Stimulated activated CD8-positive, alpha-beta memory T cell treated with anti-CD3 and anti-CD28 coated beads, Interleukin-4, amount 100 ng/mL, for 1 hour (primary cell): ENCODE measurements around the gene COPS9.

Experiments used
- DNase-seq, 2 donors: peaks; one replicate each; pipeline ENCODE4 v3.0.0-alpha.2; 2020; ENCODE audit warnings: low read depth in 2 of 2, low spot score in 1 of 2

The COPS9 gene

DNA sequence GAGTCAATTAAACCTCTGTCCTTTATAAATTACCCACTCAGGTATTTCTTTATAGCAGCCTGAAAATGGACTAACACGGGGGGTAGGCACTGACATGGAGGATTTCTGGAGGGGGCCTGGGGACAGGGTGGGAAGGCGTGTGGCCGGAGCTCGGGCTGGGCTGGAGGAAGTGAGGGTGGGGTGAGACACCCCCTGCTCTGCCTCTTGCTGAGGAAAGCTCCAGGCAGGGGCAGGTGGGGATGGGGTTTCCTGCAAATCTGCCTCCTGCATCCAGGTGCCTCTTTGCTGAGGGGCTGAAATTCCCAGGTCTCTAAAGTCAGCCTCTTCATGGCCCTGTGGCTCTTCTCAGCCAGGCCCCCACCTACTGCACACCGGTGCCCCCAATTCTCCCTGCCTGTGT is 30.1 kb upstream of the COPS9 start:
- no peak for DNase-seq

DNA sequence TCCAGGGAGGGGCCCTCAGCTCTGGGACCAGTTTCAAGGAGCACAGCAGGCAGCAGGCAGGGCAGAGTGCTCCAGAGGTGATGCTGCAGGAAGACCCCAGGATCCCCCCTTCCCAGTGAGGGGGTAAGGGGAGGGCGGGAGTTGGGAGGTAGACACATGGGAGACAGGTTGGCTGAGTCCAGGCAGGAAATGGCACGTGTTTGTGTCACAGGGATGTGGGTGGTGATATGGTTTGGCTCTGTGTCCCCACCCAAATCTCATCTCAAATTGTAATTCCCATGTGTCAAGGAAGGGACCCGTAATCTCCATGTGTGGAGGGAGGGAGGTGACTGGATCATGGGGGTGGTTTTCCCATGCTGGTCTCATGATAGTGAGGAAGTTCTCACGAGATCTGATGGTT is 29.6 kb upstream of the COPS9 start:
- DNase-seq: no peak

DNA sequence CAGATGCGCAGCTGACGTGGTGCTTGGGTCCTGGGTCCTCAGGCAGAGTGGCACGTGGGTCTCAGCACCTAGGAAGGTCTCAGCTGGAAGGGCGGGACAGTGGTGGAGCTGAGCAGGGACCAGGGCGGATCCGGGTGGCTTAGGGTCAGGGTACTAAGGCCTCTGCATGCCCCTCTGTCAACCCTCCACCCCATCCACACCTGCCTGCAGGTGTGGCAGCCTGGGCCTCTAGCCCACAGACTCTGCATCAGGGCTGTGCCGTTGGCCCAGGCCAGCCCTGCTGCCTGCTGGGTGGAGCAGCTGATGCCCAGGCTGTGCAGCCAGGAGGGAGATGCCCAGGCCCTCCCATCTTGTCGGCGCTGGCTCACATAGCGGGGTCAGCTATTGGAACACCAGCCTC is 28.9 kb upstream of the COPS9 start:
- no peak for DNase-seq

DNA sequence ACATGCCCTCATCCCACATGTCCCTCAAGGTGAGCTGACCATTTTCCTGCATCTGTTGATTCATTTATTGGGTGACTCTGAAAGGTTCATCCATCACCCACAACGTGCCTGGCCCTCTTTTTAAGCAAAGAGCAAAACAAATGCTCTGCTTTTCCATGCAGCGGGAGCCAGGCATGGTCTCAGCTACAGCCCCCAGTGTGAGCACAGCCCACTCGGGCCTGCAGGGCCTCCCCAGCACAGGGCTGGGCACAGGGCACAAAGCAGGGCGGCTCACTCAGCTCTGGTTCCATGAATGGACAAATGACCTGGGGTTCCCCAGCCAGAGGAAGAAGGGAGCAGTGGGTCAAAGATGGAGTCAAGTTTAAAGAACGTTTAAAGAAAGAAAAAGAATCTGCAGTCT is 28.5 kb upstream of the COPS9 start:
- no peak for DNase-seq

DNA sequence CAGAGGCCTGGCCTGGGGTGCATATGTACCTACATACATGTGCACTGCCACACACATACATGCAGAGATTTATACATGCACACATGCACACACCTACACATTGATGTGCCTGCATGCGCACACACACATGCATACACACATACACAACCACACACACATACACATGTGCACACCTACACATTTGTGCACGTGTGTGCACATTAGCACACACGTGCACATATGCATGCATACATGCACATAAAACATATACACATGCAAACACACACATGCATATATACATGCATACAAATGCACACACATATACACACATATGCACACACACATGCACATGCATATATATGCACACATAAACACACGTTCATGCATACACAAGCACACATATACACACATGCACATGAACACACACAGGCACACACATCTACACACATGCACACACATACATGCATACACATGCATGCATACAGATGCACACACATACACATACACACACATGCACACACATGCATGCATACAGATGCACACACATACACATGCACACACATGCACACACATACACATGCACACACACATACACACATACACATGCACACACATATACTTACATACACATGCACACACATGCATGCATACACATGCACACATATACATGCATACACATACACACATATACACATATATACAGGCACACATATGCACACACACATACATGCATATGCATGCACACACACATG is 27.9 kb upstream of the COPS9 start:
- no peak for DNase-seq

DNA sequence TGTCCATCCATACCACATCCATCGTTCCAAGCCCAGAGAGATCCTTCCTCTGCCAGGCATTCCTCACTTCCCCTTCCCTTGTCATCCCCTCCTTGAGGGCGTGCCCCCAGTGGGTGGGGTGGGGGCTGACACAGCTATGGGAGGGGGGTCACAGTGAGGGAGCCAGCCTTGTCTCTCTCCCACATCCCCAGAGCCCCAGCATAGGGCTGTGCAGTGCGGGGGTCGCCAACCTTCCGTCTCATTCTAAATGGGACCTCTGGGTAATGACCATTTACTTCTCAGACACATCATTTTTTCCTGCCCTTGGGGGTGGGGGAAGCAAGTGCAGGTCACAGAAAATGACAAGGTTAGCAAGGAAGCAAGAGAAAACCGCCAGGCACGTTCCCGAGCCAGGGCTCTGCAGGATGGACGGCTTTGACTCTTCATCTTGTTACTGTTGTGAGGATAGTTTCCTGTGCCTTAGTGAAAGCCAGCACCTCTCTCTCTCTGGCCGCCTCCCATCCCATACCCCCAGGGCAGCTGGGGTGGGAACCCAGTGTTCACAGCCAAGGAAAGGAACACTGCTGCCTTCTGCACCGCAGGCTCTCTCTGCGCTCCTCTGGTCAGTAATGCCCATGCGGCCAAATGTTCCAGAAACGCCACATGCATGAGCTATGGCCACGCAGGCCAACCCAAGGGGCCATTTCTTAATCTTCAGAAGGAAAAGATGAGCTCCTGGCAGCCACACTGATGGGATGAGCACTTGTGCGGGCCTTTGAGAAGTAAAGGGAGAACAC is 27.0 kb upstream of the COPS9 start:
- no peak for DNase-seq

DNA sequence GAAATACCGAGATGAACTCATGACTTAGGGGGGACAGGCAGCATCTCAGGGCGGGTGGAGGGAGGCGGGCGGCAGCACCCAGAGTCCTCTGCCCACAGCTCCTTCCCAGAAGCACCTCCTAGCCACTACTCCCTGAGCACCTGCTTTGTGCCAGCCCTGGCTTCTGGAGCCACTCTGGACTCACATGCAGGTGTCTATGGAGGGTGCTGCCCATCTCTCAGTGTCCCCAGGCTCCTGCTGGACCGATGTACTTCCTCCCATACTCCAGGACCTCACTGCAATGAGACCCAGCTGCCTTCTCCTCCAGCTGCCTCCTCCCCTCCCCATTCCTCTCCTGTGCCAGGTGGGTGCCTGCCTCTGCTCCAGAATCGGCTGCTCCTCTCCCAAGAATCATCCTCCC is 26.4 kb upstream of the COPS9 start:
- no peak for DNase-seq

DNA sequence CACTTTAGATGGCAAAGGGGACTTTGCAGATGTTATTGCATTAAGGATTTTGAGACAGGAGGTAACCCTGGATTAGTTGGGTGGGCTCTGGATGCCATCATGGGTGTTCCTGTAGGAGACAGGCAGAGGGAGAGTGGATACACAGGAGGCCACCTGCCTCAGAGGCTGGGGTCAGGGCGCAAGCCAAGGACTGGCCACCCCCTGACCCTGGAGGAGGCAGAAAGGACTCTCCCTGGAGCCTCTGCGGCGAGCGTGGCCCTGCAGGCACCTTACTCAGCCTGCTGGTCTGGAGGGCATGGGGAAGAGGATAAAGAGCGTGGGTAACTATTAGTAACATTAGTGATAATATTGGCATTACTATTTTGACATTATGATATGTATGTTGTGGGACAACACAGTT is 25.9 kb upstream of the COPS9 start:
- no peak for DNase-seq

DNA sequence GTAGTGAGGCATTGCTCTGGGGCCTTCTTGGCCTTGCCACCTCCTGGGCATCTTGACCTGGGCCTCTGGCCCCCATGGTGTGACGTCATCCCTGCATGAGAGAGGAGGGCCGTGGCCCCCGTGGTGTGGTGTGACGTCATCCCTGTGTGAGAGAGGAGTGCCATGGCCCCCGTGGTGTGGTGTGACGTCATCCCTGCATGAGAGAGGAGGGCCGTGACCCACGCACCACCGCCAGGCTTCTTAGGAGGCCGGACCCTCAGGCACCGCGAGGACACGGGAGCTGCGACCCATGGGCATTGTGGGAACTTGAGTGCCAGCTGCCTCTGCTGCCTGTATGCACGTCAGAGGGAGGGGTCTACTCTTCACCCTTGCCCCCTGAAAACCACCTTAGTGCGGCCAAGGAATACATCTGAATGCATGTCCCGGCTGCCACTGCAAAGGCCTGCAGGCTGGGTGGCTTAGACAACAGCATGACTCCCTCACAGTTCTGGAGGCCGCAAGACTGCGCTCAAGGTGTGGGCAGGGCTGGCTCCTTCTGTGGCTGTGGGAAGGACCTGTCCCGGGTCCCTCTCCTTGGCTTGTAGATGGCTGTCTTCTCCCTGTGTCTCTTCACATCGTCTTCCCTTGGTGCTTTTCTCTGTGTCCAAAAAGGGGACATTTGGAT is 25.1 kb upstream of the COPS9 start:
- DNase-seq: no peak

DNA sequence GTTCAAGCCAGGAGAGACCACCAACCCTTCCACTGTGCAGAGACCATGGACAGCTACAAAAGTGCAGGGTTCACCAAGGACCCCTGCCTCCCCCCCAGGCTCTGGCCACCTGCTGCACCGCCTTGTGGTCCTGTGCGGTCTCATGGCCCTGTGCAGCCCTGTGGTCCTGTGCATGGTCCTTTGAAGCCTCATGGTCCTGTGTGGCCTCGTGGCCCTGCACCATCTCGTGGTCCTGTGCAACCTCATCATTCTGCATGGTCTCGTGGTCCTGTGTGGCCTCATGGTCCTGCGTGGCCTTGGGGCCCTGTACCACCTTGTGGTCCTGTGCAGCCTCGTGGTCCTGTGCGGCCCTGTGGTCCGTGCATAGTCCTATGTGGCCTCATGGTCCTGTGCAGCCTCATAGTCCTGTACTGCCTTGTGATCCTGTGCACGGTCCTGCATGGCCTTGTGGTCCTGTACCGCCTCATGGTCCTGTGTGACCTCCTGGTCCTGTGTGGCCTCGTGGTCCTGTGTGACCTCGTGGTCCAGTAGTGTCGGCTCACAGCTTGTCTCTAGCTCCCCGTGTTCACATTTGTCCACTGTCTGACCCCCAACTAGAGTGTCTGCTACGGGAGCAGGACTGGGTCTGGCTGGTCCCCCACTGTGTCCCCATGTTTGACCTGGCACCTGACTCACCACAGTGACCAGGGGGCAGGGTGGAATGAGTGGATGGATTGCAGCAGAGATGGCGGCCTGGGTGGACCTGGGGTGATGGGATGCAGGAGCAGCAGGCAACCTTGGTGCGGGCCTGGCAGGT is 24.4 kb upstream of the COPS9 start:
- DNase-seq: no peak

DNA sequence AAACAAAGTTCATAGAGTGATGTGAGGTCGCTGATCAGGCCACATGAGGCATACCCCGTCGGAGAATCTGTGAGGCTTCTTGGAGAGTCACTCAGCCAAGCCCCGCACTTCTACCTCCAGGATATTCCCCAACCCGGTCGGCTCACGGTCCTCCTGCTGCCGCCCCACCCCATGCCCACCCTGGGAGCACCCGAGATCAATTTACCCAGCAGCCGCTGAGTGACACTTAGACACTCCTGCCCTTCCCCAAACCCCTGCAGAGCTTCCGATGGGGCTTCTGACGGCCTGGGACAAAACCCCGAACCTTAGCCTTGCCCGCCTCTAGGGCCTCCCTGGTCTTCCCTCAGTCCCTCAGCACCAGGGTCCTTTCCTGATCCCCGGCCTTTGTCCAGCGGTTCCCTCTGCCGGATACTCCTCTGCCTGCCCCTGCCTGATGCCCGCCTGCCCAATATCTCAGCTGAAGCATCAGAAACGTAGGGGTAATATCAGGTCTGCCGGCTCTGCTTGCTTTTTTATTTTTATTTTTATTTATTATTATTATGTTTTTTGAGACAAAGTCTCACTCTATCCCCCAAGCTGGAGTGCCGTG is 23.2 kb upstream of the COPS9 start:
- no peak for DNase-seq

DNA sequence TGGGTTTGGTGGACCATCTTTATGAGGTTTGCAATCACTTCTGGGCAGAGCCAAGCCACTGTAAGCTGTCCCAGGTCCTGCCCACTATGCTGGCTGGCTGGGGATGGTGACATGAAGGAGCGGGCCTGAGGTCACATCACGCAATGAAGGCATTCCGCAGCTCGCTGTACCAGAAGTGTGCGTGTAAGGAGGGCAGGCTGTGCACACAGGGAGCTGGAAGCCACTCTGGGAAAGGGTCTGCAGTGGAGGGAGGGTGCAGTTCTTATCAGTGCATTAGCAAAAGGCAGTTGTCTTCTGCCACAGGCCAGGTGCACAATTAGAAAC is 21.0 kb upstream of the COPS9 start:
- no peak for DNase-seq

DNA sequence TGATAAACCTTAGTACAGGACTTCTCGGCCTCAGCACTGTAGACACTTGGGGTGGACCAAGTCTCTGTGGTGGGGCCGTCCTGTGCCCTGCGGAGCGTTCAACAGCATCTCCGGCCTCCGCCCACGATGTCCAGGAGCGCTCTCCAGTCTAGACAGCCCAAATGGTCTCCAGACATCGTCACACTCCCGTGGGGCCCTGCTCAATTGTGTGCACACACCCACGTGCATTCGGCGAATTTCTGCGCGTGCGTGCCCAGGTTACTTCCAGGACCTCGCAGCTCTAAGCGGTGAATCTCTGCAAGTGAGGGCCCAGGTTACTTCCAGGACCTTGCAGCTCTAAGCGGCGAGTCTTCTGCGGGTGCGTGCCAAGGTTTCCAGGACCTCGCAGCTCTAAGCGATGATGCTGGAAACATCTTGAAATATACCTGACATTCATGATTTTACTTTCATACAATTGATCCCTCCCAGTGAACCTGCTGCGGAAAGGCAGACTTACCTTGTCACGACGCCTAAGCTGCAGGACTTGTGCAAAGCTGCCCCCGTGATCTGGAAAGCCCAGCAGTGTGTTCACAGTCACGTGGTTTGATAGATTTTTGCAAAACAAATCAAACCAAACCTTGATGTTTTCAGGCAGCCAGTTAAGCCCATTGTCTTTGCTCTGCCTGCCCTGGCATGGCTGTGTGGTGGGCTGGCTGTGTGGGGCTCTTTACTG is 20.5 kb upstream of the COPS9 start:
- DNase-seq: no peak

DNA sequence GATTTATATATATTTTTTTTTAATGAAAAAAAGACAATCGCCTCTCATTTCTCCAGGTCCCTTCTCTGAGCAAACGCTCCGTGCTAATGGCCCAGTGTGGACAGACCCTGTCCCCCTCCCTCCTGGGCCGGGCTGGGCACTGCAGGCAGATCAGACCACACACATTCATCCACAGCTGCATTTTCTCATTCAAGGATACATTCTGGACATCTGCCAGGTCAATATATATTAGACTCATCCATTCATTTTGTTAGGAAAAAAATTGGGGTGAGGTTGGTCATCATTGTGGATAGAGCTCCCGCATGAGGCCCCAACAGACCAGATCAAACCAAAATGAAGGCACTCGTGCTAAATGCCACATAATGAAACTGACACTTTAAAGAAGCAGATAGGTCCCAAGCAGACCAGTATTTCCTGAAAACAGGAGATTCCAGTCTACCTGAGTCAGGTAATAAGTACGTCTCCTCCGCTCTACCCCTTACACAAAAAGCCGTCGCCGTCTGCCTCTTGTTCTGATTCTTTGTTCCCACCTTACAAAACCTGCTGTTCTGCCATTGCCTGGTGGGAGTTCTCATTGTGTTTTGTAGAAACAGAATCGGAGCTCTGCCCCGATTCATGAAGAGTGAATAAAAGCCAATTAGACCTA is 19.8 kb upstream of the COPS9 start:
- DNase-seq: no peak

DNA sequence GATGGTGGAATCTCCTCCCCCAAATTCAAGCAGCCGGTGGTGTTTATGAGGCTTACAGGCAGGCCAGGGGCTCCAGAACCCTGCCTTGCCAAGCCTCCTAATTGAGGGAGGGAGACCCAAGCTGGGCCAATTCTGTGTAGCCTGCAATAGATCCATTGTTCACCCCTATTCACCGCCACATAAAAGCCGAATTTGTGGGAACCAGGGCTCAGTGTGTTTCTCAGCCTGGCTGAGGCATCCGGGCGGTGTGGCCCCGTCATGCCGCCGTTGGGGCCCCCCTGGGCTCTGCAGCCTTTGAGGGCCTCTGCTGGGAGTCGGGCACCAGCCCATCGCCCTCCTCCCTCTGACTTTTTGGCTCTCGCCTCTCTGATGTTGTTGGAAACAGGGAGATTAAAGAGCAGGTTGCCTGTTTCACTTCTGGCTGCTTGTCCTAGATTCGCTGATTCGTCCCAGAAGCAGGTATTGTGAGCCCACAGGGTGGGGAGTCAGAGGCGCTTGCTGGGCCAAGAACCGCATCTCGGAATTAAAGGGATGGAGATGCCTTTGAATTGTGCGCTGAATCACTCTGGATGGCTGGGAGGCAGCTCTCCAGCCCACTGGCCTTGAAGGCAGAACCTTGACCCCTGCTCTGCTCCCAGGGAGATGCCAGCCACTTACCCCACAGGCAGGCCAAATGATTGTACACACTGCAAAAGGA is 19.1 kb upstream of the COPS9 start:
- no peak for DNase-seq

DNA sequence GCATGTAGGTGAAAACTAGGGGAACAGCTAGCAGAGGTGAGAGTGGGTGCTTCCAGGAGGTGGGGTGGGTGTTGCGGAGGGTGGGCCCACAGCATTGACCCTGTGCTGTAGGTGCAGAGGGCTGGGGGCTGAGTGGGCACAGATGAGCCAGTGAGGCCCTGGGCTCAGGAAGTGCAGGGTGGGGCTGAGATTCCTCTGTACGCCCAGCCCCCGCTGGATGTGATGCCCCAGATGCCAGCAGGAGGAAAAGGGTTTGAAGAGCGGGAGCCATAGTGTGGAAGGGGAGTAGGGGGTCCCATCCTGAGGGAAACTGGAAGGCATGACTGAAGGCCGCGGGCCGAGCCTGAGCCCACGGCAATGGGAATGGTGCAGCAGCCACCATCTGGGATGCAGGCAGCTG is 18.5 kb upstream of the COPS9 start:
- DNase-seq: no peak

DNA sequence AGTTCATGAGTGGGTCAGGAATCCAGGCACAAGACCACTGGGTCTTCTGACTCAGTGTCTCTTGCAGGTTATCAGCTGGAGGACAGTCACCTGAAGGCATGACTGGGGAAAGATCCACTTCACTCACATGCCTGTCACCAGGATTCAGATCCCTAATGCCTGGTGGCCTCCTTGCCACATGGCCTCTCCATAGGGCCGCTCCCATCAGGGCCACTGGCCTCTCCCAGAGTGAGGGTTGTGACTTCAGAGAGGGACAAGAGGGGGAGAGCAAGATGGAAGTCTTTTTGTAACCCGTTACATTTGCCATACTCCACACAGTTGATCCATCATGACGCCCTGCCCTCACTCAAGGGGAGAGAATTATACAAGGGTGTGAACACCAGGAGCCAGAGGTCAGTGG is 17.3 kb upstream of the COPS9 start:
- no peak for DNase-seq

DNA sequence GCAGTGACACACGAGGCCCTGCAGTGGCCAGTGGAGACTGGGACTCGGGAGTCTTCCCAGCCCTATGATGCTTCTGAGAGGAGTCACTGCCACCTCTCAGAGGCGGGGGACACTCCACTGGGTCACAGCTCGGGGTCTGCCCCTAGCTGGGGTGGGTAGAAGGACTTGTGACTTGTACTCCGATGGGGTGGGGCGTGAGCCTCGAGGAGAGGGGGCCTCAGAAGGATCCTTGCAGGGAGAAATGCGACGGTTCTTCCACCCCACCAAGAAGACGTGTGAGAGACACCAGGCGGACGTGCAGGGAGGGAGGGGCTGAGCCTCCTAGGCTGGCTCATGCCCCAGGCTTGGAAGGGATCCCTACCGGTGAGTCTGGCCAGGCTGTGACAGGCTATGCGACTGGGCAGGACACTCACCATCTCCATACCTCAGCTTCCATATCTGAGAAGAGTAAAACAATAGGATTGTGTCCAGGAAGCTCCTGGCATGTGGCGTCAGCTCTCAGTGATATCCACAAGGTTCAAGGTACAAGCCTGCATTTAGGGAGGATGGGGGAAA is 15.4 kb upstream of the COPS9 start:
- DNase-seq: no peak
